HepG2 (cell line): ENCODE data around the gene TMEM270. TPM values are rescaled to one million over a fixed set of nuclear protein-coding genes. Genes with fewer than 3 reads are reported as not detected.

Source experiments
- DPF2 ChIP-seq: sonication (generic); formaldehyde crosslinking; IDR thresholded peaks from 2 replicates; pipeline ENCODE4 v1.4.0; 2020; ENCODE audit warnings: mild to moderate bottlenecking, low read depth, missing genetic modification reagents, borderline replicate concordance
- HNF4A ChIP-seq: sonication (generic); formaldehyde crosslinking; IDR thresholded peaks from 2 replicates; pipeline ENCODE4 v1.4.0; 2020; ENCODE audit warnings: missing genetic modification reagents
- HNRNPH1 ChIP-seq: fragments of 200-400 bp; formaldehyde crosslinking; optimal IDR thresholded peaks from 2 replicates; pipeline ENCODE3; 2017; ENCODE audit warnings: mild to moderate bottlenecking, low read depth, low read length
- KDM3A ChIP-seq: IDR thresholded peaks from 2 replicates; pipeline ENCODE4 v1.6.1; 2018; ENCODE audit warnings: low read depth, missing compliant biosample characterization
- MIER2 ChIP-seq: IDR thresholded peaks from 2 replicates; pipeline ENCODE4 v1.6.1; 2016; ENCODE audit warnings: missing biosample characterization, missing genetic modification reagents
- NCOR1 ChIP-seq: fragments of 200-600 bp; sonication (generic); IDR thresholded peaks from 2 replicates; pipeline ENCODE4 v1.7.0; 2017; ENCODE audit warnings: antibody characterized with exemption, low read length, borderline replicate concordance
- NFKBIZ ChIP-seq: IDR thresholded peaks from 2 replicates; pipeline ENCODE4 v1.6.1; 2018; ENCODE audit warnings: missing genetic modification reagents, missing compliant biosample characterization
- PRDM4 ChIP-seq: sonication (generic); formaldehyde crosslinking; IDR thresholded peaks from 2 replicates; pipeline ENCODE4 v1.9.0; 2021; ENCODE audit warnings: missing genetic modification reagents, borderline replicate concordance
- RXRB ChIP-seq: IDR thresholded peaks from 2 replicates; pipeline ENCODE4 v1.6.1; 2016; ENCODE audit warnings: borderline replicate concordance, missing genetic modification reagents, missing compliant biosample characterization
- ZNF317 ChIP-seq: sonication (generic); formaldehyde crosslinking; IDR thresholded peaks from 2 replicates; pipeline ENCODE4 v1.5.0; 2020; ENCODE audit warnings: mild to moderate bottlenecking, missing genetic modification reagents
- ZNF850 ChIP-seq: sonication (generic); formaldehyde crosslinking; conservative IDR thresholded peaks from 2 replicates; pipeline ENCODE4 v1.9.0; 2021; ENCODE audit warnings: mild to moderate bottlenecking, missing genetic modification reagents
- polyA plus RNA-seq, 8 experiments: library from polyadenylated mRNA; depleted of rRNA in 3 of 8; stranded (reverse) in 7 of 8; unstranded in 1 of 8; fragments of >200 nt; fragmentation: Illumina TruSeq in 4 of 8; extraction: Trizol in 4 of 8; gene quantifications; 2 replicates each; pipeline versions ENCODE4 v1.2.1 to v1.2.3, GENCODE V29; 2011 to 2016; ENCODE audit warnings: low read depth in 4 of 8, missing spikeins in 1 of 8, mixed read lengths in 1 of 8; ENCODE audit not compliant: insufficient read depth in 1 of 8
- total RNA-seq, 5 experiments: library from RNA; depleted of rRNA; stranded (reverse); fragments of >200 nt; fragmentation: Illumina TruSeq; extraction: Trizol; gene quantifications; 2 replicates each; pipeline ENCODE4 v1.2.3, GENCODE V29; 2016; ENCODE audit warnings: low read depth in 1 of 5

TMEM270 gene
- total and polyA plus RNA-seq, 2 of the 13 experiments (the other 11 are each of a cell fraction or from before 2014, with no cell fraction given): not detected

GRCh38 chr7:73870041-73870492 is 9.1 kb downstream of the TMEM270 start (continued):
- peak; percentile 97 for TF ChIP-seq HNF4A (CRISPR knock-in tag)
- no peak for TF ChIP-seq HNRNPH1
- peak; percentile 33; the same call in 1 of the 2 replicates for TF ChIP-seq DPF2 (CRISPR knock-in tag)
- TF ChIP-seq ZNF850 (CRISPR knock-in tag): no peak
- peak; percentile 42; the same call in 1 of the 2 replicates for TF ChIP-seq KDM3A (CRISPR knock-in tag)
- peak; percentile 64; the same call in 1 of the 2 replicates for TF ChIP-seq ZNF317 (CRISPR knock-in tag)
- TF ChIP-seq PRDM4 (CRISPR knock-in tag): no peak
- TF ChIP-seq NFKBIZ: no peak
- TF ChIP-seq RXRB: peak; percentile 95
- peak; percentile 80 for TF ChIP-seq MIER2
- TF ChIP-seq NCOR1: peak; percentile 82
